GM19025 (cell line): Measurements from ENCODE around the gene PTPRR.

Experiments used
- ATAC-seq: cut with Tn5 transposase; IDR thresholded peaks from one replicate; pipeline ENCODE4 v1.9.1; 2021; ENCODE audit warnings: mild to moderate bottlenecking, low read depth, moderate library complexity; ENCODE audit not compliant: unreplicated experiment

PTPRR gene

GRCh38 chr12:70918321-70918720 lies 2.2 kb downstream of the PTPRR start:
- ATAC-seq = no peak

GRCh38 chr12:70910666-70911065 lies 9.9 kb downstream of the PTPRR start:
- ATAC-seq = no peak

DNA sequence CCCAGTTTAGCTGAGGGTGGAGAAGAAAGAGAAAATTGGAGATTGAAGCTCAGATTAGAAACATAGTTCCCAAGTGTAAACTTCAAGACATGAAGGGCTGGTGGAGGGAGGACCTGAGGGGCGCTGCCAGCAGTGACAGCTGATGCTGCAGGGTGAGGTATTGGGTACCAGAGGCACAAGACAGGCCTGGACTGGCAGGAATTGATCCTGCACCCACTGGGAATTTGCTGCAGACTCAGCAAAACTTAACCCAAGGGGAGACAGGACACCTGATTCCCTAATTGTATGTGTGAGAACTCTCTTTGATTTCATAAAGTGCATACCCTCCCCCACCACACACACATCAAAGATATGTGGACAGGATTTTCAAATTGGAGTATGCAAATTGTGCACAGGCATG lies 11.6 kb downstream of the PTPRR start:
- ATAC-seq = no peak

GRCh38 chr12:70907412-70907811 lies 13.1 kb downstream of the PTPRR start:
- no peak for ATAC-seq

GRCh38 chr12:70895956-70896355 lies 24.6 kb downstream of the PTPRR start:
- no peak for ATAC-seq

DNA sequence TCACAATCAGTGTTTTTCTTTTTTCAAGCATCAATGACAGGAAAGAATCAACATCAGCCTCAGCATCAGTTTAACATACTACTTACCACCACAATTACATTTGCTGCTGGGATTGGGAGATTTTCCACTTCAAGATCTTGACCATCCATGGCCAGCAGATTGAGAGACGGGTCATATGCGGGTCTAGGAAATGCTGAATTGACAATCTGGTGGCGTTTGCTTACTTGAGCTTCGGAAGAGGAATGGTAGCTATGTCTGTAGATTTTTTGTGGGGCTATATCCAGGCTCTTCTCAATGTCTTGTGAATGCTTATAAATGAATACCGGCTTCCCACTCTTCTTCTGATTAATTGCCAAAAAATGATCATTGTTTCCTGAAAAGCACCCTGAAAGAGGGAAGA lies 27.9 kb downstream of the PTPRR start:
- ATAC-seq = no peak

DNA sequence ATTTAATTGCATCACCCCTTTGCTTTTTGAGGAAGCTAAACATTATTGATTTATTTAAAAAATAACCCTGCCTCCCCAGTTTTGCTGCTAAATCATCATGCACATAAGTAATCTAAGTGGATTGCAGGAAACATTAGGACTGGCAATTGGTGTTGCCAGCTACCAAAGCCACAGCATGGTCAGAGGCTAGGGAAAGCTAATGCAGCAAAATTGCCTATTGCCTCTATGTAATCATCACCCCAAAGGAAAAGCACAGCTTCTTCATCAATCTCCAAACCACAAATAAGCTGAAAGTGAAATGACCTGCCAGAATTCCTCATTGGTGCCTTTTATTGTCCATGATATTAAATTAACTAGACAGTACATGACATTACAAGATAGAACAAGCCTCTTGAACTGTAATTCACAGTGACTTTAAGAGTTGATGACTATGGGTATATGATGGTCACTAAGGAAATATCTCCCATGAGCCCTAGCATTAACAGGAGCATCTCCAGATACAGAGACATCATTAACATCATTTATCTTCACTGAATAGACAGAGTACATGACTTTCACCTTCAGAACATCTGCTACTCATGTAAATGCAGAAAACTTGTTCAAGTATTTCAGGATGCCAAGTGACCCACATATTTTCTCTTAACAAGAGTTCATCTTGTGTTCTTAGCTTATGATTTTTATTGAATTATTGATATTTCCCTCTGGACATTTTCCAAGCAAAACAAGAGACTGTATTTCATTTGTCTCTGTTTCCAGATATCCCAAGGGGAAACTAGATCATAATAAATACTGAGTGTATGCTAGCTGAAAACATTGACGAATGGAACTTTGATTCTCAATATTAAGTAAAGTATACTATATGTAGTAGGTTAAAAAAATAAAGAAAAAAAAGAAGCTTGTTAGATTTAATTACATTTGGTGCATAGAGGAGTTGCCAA lies 29.4 kb downstream of the PTPRR start:
- no peak for ATAC-seq

- ATAC-seq = no peak
Observed at GRCh38 chr12:70885956-70886355, 34.6 kb downstream of the PTPRR start.

GRCh38 chr12:70883855-70884254 lies 36.7 kb downstream of the PTPRR start:
- no peak for ATAC-seq

DNA sequence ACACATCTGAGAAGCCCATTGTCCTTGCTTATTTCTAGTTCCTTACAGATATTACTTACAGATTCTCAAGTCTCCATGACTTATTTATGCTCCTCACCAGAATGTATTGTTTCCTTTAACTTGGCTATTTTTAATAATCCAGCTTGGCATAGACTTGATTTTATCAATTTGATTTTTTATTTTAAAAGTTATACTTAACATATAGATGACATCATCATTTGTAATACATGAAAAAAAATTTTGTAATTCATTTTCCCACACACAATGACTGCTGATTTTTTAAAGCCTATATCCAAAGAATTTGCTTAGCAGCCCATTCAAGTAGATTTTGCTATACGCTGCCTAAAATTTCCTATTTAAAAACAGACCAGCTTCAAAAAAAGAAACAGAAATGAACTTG lies 39.8 kb downstream of the PTPRR start:
- ATAC-seq = no peak

- no peak for ATAC-seq
Observed at GRCh38 chr12:70876952-70877351, 43.6 kb downstream of the PTPRR start.

GRCh38 chr12:70875628-70876027 lies 44.9 kb downstream of the PTPRR start:
- ATAC-seq = no peak

DNA sequence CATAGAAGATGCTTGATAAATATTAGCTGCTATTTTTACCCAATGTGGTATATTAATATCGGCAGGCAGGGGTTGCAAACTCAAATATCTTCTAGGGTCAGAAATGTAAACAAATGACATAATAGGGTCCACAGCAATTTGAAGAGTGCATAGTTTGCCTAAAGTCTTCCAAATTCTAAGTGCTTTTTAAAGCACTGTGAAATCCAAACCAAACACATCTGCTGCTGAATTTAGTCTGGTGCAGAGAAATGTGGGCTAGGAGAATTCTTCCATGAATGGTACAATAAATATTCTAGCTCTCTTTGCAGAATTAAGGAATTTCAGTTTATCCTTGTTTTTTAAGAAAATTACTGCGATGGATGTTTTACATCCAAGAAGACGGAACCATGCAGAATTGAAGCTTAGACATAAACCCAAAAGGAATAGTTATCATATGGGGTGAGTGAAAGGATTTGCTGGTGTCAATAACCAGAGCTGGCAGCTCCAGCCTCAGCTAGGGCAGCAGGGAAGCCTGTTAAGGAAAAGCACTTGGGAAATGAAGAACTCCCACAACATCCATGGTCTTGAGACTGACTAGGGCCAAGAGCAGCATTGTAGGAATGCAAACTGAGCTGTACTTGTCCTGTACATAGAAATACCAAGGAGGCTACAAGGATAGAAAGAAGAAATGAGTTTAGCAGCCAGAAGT lies 65.5 kb downstream of the PTPRR start:
- no peak for ATAC-seq

DNA sequence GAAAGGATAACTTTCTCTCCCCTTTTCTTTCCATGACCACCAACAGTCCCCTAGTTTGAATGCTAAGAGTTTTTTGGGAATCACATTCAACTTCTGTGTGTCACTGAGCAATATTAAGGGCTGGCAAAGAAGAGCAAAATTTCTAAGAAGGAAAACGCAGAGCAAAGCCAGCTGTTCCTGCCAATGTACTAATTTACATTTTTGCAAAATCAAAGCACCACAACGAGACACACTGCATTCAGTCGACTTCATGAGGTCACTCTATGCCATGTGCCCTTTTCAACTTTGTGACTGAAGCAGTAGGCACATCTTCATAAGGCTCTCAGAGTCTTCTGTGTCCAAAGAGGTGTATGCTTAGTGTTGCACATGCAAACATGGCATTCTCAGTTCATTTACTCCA lies 66.4 kb downstream of the PTPRR start:
- no peak for ATAC-seq

- ATAC-seq = no peak
Observed at GRCh38 chr12:70853326-70853725, 67.2 kb downstream of the PTPRR start.

GRCh38 chr12:70852416-70853150 lies 68.0 kb downstream of the PTPRR start:
- ATAC-seq = no peak

- ATAC-seq = no peak
Observed at GRCh38 chr12:70849265-70849960, 71.1 kb downstream of the PTPRR start.

DNA sequence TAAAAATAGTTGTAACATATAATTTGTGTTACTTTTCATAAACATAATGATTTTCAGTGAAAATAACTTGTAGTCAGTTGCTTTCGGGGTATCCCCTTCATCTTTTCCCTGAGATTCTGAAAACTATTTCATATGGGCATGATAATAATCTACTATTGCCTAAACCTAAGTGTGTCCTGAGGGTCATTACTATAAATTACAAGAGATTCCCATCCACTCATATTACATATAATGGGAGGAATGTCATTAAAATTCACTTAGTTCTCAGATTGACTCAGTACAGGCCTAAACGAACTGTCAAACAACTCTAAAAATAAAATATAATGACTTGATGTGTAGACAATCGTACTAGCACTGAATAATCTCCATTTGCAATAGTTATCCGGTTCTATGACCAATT lies 72.7 kb downstream of the PTPRR start:
- ATAC-seq = no peak

DNA sequence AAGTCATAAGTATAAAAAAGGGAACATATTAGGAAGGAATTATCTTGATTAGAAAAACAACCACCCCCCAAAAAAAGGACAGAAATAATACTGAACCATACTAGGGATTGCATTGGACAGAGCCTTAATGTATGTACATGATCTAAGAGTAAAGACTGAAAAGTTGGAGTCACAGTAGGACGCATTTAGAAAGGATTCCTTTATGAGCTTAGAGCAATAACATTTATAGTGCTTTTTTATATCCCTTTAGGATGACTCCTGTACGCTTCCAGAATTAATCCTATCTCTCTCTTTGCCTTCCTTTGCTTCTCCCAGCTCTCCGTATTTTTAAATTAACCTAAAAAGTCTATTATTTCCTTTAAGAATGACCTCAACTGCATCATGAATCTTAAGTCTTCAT lies 75.3 kb downstream of the PTPRR start:
- ATAC-seq = no peak

DNA sequence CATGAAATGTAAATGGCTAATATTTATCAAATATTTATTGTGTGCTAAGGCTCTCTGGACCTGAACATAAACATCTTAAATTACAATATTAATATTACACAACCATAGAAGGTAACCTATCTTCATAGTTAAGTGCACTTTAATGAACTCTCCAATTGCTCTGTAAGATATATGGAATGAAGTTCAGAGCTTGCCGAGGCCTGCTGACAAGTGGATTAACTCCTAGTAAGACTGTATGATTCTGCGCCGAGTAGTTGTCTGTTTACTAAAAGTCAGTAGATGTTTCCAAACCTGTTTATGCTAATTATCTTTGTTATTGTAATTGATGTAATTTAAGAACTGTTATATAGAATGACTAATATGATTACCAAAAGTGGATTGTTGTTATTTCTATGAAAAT lies 77.2 kb downstream of the PTPRR start:
- ATAC-seq = no peak

DNA sequence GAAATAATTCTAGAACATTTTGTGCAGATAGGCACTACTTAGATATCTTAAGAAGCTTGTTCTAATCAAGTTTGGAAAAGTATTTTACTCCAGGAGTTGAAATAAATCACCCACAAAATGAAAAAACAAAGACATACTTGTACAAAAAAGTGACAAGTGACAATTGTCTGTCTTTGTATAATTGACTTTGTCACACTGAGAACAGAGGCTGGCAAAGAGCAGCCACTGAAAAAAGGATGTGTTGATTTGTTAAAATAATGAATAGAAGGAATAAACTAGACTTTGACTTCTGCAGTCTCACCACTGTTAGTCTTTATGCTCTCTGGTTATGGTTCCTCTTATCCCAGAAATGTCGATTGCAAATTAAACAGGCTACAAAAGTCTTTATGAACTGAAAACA lies 77.6 kb downstream of the PTPRR start:
- ATAC-seq = no peak
